Amniotic epithelial cell (primary cell): ENCODE data around the gene PDHA2.
A peak's percentile ranks its signal among the peaks of the same experiment; 100 is the strongest.
"Not testable (repeated sequence)": the region's sequence is repeated elsewhere in the genome, so short reads cannot be mapped to it uniquely, and the experiment has no call there.

ENCODE experiments used
- DNase-seq: peaks from one replicate; pipeline ENCODE4 v3.0.0-alpha.2; 2010; ENCODE audit warnings: low read depth

PDHA2 gene

GRCh38 chr4:95839891-95840290 lies at the start of gene PDHA2:
TSS of gene PDHA2 (plus strand) at chr4:95840093. CDS start at chr4:95840151, 58 bp downstream.
- no peak for DNase-seq

DNA sequence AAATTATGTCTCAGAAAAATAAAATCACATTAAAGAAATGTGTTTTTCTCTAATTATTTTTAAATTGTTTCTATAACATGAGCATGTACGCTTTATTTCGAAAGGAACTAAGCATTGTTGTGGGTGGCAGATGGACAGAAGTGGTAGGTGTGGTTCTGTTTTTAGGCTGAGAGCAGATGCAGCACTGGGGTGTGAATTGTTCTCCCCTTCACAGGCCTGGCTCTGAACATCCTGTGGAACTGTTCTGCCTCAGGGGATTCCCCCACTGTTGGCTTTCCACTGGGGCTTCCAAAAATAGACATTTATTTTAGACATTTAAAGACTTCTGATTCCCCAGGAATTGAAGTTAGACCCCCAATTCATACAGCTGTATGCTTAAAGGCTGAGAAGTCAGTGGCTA lies 41.9 kb upstream of the PDHA2 start:
- no peak for DNase-seq

DNA sequence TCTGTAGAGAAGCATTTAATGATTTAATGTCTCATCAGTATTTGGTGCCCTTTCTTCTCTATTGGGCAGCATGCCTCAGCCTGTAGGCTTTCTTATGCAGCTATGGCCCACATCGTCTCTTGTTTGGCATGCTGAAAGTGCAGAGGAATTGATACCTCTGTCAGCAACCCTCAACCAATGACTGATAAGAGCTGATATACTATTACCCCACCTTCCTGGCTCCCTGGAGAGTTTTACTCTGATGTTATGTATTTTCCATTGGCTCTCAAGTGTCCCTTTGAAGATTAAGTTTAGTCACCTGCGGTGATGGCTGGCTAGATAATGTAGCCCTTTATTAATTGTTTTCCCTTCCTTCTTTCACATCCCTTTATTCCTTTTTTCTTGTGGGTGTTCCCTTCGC lies 41.2 kb upstream of the PDHA2 start:
- no peak for DNase-seq

GRCh38 chr4:95821867-95822266 lies 18.0 kb upstream of the PDHA2 start:
- DNase-seq: no peak

DNA sequence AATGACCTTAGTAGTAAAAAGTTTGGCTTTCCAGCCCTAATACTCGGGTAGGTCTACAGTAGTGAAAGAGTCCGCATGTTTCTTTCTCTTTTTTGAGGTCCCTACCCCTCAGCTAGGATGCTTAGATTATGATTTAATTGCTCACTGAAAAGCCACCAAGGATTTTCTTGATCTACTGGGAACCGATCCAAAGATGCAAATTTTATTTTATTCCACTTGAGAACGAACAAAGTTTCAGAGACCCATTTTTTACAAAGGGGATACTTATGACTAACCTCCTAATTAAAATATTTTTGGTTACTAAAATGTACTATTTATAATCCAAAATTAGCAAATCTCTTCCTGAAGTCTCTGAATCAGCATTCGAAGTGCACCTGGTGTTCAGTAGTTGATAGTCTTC lies 14.3 kb upstream of the PDHA2 start:
- no peak for DNase-seq

DNA sequence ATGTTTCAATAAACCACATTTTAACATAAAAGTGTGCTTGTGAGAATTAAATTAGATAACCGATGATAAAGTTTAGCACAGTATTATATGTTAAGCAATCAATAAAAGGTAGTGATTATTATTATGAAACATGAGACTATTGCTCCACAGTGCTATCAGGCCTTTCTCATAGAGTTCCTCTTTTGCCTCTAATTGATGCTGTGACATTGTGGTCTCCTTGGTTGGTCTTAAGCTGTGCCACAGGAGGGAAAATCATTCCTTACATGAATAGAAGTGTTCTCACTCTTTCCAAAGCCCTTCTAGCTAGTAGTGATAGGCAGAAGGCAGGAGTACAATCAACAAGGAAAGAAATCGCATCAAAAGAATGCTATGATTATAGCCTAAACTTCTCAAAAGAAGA lies 9.2 kb upstream of the PDHA2 start:
- no peak for DNase-seq

GRCh38 chr4:95831166-95831565 lies 8.7 kb upstream of the PDHA2 start:
- DNase-seq: no peak

DNA sequence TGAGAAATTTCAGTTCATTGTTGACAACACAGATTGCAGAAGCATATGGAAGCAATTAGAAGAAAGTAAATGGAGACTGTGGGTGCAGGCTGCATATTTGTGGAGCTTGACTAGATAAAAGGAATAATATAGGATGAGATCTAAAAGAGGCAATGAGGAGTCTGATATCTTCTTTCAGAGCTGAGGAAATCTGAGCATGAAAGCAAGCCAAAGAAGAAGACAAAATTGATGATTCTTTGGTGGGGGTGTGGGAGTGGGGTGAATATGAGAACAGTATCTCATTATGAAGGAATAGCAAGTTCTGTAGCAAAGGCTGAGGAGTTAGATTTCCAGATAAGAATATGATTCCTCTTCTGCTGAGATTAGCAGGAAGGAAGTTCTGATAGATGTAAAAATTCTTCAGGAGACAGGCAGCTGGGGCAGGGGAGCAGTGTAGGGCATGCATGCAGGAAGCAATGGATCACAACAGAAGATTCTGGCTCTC lies 6.1 kb upstream of the PDHA2 start:
- peak; percentile 36 for DNase-seq

- no peak for DNase-seq
Observed at GRCh38 chr4:95835672-95836071, 4.2 kb upstream of the PDHA2 start.

- no peak for DNase-seq
Observed at GRCh38 chr4:95838192-95838591, 1.7 kb upstream of the PDHA2 start.

GRCh38 chr4:95847908-95848460 lies 8.1 kb downstream of the PDHA2 start:
- DNase-seq: no peak

DNA sequence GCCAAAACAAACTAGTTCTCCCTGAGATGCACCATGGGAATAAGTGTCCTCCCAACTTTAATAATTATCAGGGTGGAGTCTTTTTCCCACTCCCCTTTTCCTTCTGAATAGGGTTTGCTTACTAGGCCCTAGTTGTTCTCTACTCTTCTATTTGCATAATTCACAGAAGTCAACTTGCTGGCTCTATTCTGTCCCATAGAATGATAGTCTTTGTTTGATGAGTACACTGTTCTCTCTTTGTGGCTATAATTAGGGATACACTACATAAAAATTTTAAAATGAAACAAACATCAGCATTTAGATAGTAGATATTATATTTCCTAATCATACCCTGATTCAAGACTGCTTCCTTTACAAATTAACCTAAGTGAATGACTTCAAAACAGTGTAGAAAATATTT lies 10.3 kb downstream of the PDHA2 start:
- DNase-seq: no peak

DNA sequence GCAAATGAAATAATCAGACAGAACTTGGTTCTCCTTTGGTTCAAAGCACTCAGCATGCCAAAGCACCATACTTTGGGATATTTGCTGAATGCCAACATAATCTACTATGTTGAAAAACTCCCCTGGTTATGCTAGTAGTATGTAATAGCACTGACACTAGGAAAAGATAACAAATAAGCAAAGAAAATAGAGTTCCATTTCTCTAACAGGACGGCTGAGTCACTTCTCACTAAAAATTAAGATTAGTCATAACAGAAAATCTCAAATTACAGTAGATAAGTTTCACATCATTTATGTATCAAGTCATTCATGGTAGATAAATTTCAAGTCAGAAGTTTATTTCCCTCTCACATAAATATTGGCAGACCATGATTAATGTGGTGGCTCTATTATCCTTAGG lies 17.9 kb downstream of the PDHA2 start:
- peak; percentile 22 for DNase-seq

GRCh38 chr4:95867919-95868318 lies 28.0 kb downstream of the PDHA2 start:
- DNase-seq: peak; percentile 46

DNA sequence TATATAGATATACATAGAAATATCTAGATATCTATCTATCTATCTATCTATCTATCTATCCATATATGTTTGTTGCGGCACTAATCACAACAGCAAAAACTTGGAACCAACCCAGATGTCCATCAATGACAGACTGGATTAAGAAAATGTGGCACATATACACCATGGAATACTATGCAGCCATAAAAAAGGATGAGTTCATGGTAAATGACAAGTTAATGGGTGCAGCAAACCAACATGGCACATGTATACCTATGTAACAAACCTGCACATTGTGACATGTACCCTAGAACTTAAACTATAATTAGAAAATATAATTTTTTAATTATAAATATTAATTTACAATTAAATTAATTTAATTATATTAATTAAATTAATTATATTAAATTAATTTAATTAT lies 29.5 kb downstream of the PDHA2 start:
- not testable (repeated sequence) for DNase-seq

DNA sequence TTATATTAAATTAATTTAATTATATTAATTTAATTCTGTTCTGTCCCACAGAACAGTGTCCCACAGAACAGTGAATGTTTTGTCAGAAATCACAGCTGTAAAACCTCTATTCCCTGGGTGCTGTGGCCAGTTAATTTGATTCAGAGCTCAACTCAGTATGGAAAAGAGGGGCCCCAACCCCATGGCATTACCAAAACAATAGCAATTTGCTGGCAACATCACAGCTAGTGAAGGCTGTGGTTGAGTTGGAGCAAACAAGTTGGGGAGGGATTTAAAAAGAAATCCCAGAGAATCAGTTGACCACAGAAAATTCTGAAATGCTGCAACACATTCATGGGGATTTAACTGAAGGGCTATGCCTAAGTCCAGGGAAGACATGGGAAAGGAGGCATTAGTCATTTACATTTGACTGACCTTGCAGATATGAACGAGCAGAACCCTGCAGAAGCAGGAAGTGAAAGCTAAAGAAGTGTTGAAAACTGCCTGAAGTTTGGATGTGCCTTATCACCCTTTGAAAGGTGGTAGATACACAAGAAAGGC lies 30.1 kb downstream of the PDHA2 start:
- peak; percentile 82 for DNase-seq

- DNase-seq: no peak
Observed at GRCh38 chr4:95877636-95878035, 37.7 kb downstream of the PDHA2 start.

- DNase-seq: no peak
Observed at GRCh38 chr4:95887551-95887950, 47.7 kb downstream of the PDHA2 start.

DNA sequence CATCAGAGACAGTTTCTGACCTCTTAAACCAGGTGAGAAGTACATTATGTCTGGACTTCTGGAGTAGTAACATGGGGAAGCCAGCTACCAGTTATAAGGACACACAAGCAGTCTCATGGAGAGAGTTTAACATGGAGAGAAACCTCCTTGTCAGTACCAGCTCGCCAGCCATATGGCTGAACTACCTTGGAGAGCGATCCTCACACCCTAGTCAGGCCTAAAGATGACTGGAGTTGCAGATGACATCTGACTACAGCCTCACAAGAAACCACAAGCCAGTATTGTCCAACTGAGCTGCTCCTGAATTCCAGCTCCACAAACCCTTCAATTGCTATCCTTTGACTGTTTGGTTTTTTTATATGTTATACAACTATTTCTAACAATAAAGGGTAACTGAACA lies 49.8 kb downstream of the PDHA2 start:
- peak; percentile 60 for DNase-seq
